Keratinocyte (primary cell): ENCODE measurements around the gene MMUT.

Experiments
- CTCF ChIP-seq, 3 experiments: IDR thresholded peaks in 1 of 3; conservative IDR thresholded peaks in 1 of 3; optimal IDR thresholded peaks in 1 of 3; 2 replicates in 2 of 3; 3 replicates in 1 of 3; pipeline versions ENCODE3 to v1.5.1; 2011; ENCODE audit warnings: low read length in 3 of 3, mild to moderate bottlenecking in 3 of 3, moderate library complexity in 2 of 3, control low read depth in 1 of 3, inconsistent platforms in 1 of 3; ENCODE audit not compliant: insufficient read depth in 2 of 3; ENCODE audit errors: extremely low read depth in 1 of 3
- EZH2 ChIP-seq: IDR thresholded peaks from one replicate; pipeline ENCODE4 v1.6.1; 2012; ENCODE audit warnings: inconsistent platforms, mild to moderate bottlenecking, low read length, moderate library complexity

DNA sequence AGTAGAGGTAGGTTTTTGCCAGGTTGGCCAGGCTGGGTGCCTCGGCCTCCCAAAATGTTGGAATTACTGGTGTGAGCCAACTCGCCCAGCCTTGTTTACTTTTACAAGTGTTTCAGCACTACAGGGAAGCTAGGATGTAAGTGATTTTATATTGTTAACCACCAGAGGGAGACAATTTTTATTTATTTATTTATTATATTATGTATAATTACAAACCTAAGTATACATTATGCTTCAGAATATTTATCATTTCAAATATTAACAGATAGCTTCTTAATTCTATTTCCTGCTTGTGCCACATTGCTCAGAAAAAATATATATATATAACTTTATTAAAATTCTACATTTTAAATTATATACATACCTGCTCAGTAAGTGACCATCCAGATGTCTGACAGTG is 9.8 kb downstream of the MMUT start:
- no peak for TF ChIP-seq CTCF (optimal IDR thresholded peaks at IDR 0.05 in 1 of 3, IDR thresholded peaks at IDR 0.05 in 1 of 3, conservative IDR thresholded peaks at IDR 0.05 in 1 of 3; ENCODE audit: extremely low read depth in 1 of 3, insufficient read depth in 2 of 3, low read length in 3 of 3)
- TF ChIP-seq EZH2, result no peak
